ENCODE measurements around the gene WBP1L. TPM values are rescaled to one million over a fixed set of nuclear protein-coding genes. Genes with fewer than 3 reads are reported as not detected.

The WBP1L gene
- total and polyA plus RNA-seq, 2 experiments from 2014 or later: 7.0 to 55.7 TPM

DNA sequence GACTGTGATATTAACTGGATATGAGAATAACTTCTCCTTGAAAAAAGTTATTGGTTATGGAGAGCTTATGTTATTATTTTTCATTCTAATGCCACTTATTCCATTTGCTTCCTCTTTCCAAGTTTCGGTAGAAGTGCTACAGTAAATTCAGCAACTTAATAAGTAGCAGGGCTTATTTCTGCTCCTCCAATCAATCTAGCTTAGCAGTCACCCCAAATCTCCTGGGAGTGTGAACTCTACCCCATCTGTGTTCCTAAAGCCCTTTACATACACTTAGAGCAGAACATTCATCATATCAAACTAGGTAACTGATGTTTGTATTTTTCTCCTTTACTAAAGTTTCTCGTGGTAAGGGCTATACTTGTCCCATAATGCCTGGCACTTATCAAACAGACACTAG is 38.2 kb upstream of the WBP1L start (continued):
- TF ChIP-seq, protein P1, sequence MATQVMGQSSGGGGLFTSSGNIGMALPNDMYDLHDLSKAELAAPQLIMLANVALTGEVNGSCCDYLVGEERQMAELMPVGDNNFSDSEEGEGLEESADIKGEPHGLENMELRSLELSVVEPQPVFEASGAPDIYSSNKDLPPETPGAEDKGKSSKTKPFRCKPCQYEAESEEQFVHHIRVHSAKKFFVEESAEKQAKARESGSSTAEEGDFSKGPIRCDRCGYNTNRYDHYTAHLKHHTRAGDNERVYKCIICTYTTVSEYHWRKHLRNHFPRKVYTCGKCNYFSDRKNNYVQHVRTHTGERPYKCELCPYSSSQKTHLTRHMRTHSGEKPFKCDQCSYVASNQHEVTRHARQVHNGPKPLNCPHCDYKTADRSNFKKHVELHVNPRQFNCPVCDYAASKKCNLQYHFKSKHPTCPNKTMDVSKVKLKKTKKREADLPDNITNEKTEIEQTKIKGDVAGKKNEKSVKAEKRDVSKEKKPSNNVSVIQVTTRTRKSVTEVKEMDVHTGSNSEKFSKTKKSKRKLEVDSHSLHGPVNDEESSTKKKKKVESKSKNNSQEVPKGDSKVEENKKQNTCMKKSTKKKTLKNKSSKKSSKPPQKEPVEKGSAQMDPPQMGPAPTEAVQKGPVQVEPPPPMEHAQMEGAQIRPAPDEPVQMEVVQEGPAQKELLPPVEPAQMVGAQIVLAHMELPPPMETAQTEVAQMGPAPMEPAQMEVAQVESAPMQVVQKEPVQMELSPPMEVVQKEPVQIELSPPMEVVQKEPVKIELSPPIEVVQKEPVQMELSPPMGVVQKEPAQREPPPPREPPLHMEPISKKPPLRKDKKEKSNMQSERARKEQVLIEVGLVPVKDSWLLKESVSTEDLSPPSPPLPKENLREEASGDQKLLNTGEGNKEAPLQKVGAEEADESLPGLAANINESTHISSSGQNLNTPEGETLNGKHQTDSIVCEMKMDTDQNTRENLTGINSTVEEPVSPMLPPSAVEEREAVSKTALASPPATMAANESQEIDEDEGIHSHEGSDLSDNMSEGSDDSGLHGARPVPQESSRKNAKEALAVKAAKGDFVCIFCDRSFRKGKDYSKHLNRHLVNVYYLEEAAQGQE (IDR thresholded peaks at IDR 0.05; ENCODE audit: unreplicated experiment): no peak

DNA sequence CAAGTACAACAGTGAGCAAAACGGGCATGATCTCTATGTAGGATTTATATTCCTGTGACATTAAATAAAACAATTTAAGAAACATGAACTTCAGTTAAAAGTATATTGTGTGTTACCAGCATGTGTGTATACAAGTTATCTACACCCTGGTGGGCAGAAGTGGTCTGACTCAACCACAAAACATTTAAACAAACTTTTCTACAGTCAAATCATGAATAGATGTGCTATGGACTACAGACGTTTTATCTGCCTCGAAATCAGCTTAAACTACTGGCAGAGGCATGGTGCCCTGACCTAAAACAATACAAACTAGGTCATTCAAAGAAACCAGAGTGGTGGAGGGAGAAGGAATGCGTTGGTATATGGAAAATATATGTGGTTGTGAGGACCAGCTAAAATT is 33.1 kb upstream of the WBP1L start:
- H3K4me3 Mint-ChIP-seq: no peak overlapping the region
- peaks cover 6% of the 10 kb centered on the region; the same call in 1 of the 2 replicates for H3F3A ChIP-seq (replicated peaks; ENCODE audit: low read depth)
- H3K36me3 ChIP-seq (ENCODE audit: insufficient read depth): no peaks in the 10 kb centered on the region
- DNase-seq (ENCODE audit: low spot score) (no peak), ATAC-seq (no peak)
- no peaks in the 10 kb centered on the region; the same call in 1 of the 3 replicates for H3K36me3 Mint-ChIP-seq (ENCODE audit: low read depth)
- no peak overlapping the region for H3K27ac Mint-ChIP-seq
- H3K4me2 ChIP-seq: no peak overlapping the region
- H3K4me3 ChIP-seq: no peak overlapping the region
- H3K4me1 Mint-ChIP-seq: peaks cover 15% of the 10 kb centered on the region
- H3K9me3 Mint-ChIP-seq: no peaks in the 10 kb centered on the region
- no peak overlapping the region for H3K27ac ChIP-seq (ENCODE audit: low read depth)
- H3K4me1 ChIP-seq (ENCODE audit: insufficient read depth): peaks cover 9% of the 10 kb centered on the region
- H3K27me3 Mint-ChIP-seq (ENCODE audit: insufficient read depth, low read depth, poor library complexity): no peaks in the 10 kb centered on the region
- H3K79me2 ChIP-seq (replicated peaks; ENCODE audit: insufficient read depth): peaks cover 83% of the 10 kb centered on the region
- no peaks in the 10 kb centered on the region for H3K27me3 ChIP-seq (ENCODE audit: insufficient read depth)
- H4K20me1 ChIP-seq (replicated peaks; ENCODE audit: insufficient read depth): peaks cover 15% of the 10 kb centered on the region
- H3K9me2 ChIP-seq (ENCODE audit: insufficient read depth): no peaks in the 10 kb centered on the region
- H2AFZ ChIP-seq: no peak overlapping the region
- TF ChIP-seq EZH2 (IDR thresholded peaks at IDR 0.05; ENCODE audit: low read depth, unreplicated experiment) (no peak), ZNF331 (CRISPR knock-in tag; IDR thresholded peaks at IDR 0.05; ENCODE audit: low read depth) (no peak), POLR2AphosphoS5 (IDR thresholded peaks at IDR 0.05; ENCODE audit: low read depth) (no peak), NANOG (IDR thresholded peaks at IDR 0.05; ENCODE audit: borderline replicate concordance) (no peak), ZNF114 (CRISPR knock-in tag; IDR thresholded peaks at IDR 0.05) (no peak), EZH2phosphoT487 (IDR thresholded peaks at IDR 0.05; ENCODE audit: unreplicated experiment) (no peak), CREB1 (CRISPR knock-in tag; IDR thresholded peaks at IDR 0.05; ENCODE audit: low read depth) (no peak), STAT1 (IDR thresholded peaks at IDR 0.05; ENCODE audit: unreplicated experiment) (no peak), JUNB (IDR thresholded peaks at IDR 0.05; ENCODE audit: unreplicated experiment) (no peak)
- TF ChIP-seq, protein P2, sequence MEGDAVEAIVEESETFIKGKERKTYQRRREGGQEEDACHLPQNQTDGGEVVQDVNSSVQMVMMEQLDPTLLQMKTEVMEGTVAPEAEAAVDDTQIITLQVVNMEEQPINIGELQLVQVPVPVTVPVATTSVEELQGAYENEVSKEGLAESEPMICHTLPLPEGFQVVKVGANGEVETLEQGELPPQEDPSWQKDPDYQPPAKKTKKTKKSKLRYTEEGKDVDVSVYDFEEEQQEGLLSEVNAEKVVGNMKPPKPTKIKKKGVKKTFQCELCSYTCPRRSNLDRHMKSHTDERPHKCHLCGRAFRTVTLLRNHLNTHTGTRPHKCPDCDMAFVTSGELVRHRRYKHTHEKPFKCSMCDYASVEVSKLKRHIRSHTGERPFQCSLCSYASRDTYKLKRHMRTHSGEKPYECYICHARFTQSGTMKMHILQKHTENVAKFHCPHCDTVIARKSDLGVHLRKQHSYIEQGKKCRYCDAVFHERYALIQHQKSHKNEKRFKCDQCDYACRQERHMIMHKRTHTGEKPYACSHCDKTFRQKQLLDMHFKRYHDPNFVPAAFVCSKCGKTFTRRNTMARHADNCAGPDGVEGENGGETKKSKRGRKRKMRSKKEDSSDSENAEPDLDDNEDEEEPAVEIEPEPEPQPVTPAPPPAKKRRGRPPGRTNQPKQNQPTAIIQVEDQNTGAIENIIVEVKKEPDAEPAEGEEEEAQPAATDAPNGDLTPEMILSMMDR (conservative IDR thresholded peaks at IDR 0.05; ENCODE audit: low read depth in 2 of 2): no peak
- TF ChIP-seq, protein P3, sequence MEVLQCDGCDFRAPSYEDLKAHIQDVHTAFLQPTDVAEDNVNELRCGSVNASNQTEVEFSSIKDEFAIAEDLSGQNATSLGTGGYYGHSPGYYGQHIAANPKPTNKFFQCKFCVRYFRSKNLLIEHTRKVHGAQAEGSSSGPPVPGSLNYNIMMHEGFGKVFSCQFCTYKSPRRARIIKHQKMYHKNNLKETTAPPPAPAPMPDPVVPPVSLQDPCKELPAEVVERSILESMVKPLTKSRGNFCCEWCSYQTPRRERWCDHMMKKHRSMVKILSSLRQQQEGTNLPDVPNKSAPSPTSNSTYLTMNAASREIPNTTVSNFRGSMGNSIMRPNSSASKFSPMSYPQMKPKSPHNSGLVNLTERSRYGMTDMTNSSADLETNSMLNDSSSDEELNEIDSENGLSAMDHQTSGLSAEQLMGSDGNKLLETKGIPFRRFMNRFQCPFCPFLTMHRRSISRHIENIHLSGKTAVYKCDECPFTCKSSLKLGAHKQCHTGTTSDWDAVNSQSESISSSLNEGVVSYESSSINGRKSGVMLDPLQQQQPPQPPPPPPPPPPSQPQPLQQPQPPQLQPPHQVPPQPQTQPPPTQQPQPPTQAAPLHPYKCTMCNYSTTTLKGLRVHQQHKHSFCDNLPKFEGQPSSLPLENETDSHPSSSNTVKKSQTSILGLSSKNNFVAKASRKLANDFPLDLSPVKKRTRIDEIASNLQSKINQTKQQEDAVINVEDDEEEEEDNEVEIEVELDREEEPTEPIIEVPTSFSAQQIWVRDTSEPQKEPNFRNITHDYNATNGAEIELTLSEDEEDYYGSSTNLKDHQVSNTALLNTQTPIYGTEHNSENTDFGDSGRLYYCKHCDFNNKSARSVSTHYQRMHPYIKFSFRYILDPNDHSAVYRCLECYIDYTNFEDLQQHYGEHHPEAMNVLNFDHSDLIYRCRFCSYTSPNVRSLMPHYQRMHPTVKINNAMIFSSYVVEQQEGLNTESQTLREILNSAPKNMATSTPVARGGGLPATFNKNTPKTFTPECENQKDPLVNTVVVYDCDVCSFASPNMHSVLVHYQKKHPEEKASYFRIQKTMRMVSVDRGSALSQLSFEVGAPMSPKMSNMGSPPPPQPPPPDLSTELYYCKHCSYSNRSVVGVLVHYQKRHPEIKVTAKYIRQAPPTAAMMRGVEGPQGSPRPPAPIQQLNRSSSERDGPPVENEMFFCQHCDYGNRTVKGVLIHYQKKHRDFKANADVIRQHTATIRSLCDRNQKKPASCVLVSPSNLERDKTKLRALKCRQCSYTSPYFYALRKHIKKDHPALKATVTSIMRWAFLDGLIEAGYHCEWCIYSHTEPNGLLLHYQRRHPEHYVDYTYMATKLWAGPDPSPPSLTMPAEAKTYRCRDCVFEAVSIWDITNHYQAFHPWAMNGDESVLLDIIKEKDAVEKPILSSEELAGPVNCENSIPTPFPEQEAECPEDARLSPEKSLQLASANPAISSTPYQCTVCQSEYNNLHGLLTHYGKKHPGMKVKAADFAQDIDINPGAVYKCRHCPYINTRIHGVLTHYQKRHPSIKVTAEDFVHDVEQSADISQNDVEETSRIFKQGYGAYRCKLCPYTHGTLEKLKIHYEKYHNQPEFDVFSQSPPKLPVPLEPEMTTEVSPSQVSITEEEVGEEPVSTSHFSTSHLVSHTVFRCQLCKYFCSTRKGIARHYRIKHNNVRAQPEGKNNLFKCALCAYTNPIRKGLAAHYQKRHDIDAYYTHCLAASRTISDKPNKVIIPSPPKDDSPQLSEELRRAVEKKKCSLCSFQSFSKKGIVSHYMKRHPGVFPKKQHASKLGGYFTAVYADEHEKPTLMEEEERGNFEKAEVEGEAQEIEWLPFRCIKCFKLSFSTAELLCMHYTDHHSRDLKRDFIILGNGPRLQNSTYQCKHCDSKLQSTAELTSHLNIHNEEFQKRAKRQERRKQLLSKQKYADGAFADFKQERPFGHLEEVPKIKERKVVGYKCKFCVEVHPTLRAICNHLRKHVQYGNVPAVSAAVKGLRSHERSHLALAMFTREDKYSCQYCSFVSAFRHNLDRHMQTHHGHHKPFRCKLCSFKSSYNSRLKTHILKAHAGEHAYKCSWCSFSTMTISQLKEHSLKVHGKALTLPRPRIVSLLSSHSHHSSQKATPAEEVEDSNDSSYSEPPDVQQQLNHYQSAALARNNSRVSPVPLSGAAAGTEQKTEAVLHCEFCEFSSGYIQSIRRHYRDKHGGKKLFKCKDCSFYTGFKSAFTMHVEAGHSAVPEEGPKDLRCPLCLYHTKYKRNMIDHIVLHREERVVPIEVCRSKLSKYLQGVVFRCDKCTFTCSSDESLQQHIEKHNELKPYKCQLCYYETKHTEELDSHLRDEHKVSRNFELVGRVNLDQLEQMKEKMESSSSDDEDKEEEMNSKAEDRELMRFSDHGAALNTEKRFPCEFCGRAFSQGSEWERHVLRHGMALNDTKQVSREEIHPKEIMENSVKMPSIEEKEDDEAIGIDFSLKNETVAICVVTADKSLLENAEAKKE (CRISPR knock-in tag; IDR thresholded peaks at IDR 0.05): no peak
- TF ChIP-seq, protein P4, sequence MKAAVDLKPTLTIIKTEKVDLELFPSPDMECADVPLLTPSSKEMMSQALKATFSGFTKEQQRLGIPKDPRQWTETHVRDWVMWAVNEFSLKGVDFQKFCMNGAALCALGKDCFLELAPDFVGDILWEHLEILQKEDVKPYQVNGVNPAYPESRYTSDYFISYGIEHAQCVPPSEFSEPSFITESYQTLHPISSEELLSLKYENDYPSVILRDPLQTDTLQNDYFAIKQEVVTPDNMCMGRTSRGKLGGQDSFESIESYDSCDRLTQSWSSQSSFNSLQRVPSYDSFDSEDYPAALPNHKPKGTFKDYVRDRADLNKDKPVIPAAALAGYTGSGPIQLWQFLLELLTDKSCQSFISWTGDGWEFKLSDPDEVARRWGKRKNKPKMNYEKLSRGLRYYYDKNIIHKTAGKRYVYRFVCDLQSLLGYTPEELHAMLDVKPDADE (IDR thresholded peaks at IDR 0.05): no peak
